Suprapubic skin (tissue), 4 donors: ENCODE results near the gene IFNLR1.

Experiments used
- POLR2A ChIP-seq, 2 donors: fragments of 450-650 bp; IDR thresholded peaks; one replicate each; pipeline ENCODE4 v1.6.1; 2017; ENCODE audit warnings: antibody characterized with exemption in 2 of 2, mild to moderate bottlenecking in 2 of 2, moderate library complexity in 2 of 2
- POLR2AphosphoS5 ChIP-seq, 3 donors: sonication (generic); formaldehyde crosslinking; IDR thresholded peaks; one replicate each; pipeline ENCODE4 v1.6.1; 2017; ENCODE audit warnings: antibody characterized with exemption in 3 of 3
- TF ChIP-seq, protein P1 (sequence below), 2 donors: fragments of 200-600 bp in 1 of 2; fragments of 450-650 bp in 1 of 2; sonication (generic) in 1 of 2; IDR thresholded peaks; one replicate each; pipeline ENCODE4 v1.5.1; 2016 to 2019; ENCODE audit warnings: antibody characterized with exemption in 2 of 2, mild to moderate bottlenecking in 1 of 2, moderate library complexity in 1 of 2

DNA sequence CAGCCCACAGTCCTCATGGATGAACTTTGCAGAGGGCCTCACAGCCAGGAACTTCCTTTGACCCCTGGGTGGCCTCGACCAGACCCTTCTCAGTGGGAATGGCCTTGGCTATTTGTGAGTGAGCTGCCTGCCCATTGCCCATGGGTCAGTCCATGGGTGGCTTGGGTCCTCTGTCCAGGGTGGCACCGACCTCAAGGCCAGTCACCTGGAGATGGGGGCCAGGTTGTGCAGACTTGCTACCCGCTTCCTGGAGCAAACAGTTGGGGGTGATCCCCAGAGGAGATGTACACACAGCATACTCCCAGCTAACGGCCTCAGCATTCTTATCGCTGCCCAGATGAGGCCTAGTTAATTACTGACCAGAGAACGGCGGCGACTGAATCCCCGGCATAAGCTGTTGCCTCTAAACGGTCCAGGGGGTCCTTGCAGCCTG lies 23.1 kb upstream of the IFNLR1 start:
- TF ChIP-seq POLR2A (IDR thresholded peaks at IDR 0.05) (no peak), POLR2AphosphoS5 (IDR thresholded peaks at IDR 0.05) (no peak)
- TF ChIP-seq, protein P1, sequence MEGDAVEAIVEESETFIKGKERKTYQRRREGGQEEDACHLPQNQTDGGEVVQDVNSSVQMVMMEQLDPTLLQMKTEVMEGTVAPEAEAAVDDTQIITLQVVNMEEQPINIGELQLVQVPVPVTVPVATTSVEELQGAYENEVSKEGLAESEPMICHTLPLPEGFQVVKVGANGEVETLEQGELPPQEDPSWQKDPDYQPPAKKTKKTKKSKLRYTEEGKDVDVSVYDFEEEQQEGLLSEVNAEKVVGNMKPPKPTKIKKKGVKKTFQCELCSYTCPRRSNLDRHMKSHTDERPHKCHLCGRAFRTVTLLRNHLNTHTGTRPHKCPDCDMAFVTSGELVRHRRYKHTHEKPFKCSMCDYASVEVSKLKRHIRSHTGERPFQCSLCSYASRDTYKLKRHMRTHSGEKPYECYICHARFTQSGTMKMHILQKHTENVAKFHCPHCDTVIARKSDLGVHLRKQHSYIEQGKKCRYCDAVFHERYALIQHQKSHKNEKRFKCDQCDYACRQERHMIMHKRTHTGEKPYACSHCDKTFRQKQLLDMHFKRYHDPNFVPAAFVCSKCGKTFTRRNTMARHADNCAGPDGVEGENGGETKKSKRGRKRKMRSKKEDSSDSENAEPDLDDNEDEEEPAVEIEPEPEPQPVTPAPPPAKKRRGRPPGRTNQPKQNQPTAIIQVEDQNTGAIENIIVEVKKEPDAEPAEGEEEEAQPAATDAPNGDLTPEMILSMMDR (IDR thresholded peaks at IDR 0.05): no peak
